Epithelial cell of esophagus (primary cell): ENCODE results near the gene E2F6.

Source experiments
- DNase-seq: peaks from one replicate; pipeline ENCODE4 v3.0.0; 2010; ENCODE audit warnings: low read depth
- H3K4me3 ChIP-seq: 2 replicates; pipeline ENCODE4 v1.5.1; 2011; ENCODE audit warnings: mild to moderate bottlenecking, low read length, control low read depth
- TF ChIP-seq, protein P1 (sequence below): IDR thresholded peaks from 2 replicates; pipeline ENCODE4 v1.5.1; 2011; ENCODE audit warnings: low read depth, mild to moderate bottlenecking, low read length, control low read depth, inconsistent platforms; ENCODE audit not compliant: insufficient read depth; ENCODE audit errors: missing control alignments

Gene E2F6

DNA sequence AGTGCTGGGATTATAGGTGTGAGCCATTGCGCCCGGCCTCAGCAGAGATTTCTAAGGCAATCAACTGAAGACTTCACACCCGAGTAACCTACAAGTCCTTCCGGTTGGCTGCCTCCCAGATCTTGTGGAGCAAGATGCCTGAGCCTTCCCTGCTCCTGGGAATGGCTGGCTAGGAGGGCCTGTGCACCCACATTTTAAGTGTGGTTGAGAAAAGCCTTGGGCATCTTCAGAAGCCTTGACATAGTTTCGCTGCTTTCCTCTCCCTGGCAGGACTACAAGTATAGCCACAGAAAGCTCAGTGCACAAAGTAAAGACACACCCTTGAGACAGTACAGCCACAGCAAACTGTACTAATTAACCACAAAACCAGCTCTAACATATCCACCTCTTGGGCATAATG, 35.2 kb downstream of the E2F6 start:
- peak; percentile 79 for DNase-seq
- TF ChIP-seq, protein P1, sequence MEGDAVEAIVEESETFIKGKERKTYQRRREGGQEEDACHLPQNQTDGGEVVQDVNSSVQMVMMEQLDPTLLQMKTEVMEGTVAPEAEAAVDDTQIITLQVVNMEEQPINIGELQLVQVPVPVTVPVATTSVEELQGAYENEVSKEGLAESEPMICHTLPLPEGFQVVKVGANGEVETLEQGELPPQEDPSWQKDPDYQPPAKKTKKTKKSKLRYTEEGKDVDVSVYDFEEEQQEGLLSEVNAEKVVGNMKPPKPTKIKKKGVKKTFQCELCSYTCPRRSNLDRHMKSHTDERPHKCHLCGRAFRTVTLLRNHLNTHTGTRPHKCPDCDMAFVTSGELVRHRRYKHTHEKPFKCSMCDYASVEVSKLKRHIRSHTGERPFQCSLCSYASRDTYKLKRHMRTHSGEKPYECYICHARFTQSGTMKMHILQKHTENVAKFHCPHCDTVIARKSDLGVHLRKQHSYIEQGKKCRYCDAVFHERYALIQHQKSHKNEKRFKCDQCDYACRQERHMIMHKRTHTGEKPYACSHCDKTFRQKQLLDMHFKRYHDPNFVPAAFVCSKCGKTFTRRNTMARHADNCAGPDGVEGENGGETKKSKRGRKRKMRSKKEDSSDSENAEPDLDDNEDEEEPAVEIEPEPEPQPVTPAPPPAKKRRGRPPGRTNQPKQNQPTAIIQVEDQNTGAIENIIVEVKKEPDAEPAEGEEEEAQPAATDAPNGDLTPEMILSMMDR, result no peak
- H3K4me3 ChIP-seq, result no peak overlapping the region

- no peak overlapping the region for H3K4me3 ChIP-seq
- DNase-seq, result no peak
- TF ChIP-seq, protein P1, result no peak
These were observed 38.7 kb downstream of the E2F6 start for GRCh38 chr2:11427224-11427623.

DNA sequence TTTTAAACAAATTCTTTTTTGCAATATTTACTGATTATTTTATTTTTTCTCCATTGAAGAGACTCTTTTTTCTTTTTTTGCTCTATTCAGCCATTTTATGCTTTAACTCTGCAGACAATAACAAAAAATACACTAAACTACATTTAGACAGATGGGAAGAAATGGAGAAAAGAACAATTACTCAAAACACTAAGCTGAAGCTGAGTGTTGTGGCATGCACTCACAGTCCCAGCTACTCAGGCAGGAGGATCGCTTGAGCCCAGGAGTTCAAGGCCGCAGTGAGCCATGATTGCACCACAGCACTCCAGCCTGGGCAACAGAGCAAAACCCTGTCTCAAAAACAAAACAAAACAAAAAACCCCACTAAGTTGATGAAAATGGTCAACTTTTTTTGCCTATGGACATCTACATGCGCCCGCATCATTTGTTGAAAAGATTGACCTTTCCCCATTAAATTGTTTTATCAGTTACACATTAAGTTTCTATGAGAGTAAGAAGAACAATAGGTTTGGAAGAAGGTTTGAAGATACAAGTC, 43.0 kb downstream of the E2F6 start:
- no peak overlapping the region for H3K4me3 ChIP-seq
- TF ChIP-seq, protein P1, result no peak
- no peak for DNase-seq

GRCh38 chr2:11422491-11422865, 43.5 kb downstream of the E2F6 start:
- H3K4me3 ChIP-seq, result no peak overlapping the region
- DNase-seq, result no peak
- TF ChIP-seq, protein P1, result no peak

DNA sequence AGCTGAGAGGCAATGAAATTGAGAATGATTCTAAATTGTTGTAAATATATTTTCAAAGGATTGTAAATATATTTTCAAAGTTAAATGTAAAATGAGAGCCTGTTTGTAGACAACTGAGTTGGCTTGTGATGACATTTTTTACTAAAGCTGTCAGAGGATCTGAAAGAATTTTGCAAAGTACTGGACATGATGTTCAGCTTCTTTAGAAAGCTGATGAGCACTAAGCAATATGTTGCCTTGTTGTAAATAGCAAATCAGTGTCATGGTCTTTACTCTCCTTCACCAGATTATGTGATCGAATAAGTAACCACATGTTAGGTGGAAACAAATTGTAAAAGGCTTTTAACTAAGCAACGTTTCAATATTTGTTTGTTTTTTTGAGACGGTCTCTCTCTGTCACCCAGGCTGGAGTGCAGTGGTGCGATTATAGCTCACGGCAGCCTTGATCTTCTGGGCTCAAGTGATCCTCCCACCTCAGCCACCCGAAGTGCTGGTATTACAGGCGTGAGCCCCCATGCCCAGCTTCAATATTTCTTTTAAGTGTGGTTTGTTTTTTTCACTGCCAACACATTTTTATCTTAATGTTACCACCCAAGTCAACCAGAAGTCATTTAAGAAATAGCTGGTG, 44.0 kb downstream of the E2F6 start:
- TF ChIP-seq, protein P1, result no peak
- H3K4me3 ChIP-seq, result no peak overlapping the region
- no peak for DNase-seq

GRCh38 chr2:11420671-11421070, 45.3 kb downstream of the E2F6 start:
- DNase-seq, result no peak
- H3K4me3 ChIP-seq, result no peak overlapping the region
- TF ChIP-seq, protein P1, result no peak

DNA sequence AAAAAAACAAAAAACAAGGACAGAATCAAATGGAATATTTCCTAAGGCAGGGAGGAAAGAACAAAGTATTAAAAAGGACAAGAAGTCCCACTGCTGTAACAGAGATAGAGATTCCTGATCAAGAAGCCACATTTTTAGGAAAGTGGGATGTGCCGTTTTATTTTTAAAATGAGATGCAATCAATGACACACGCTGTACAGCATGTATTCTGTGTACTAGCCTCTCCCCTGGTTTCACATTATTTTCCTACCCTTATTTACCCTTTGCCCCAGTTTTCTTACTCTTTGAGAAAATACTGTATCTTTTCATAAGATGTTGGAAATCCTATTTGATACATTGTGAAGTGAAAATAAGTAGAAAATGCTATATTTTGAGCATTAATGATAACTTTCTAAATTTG, 45.8 kb downstream of the E2F6 start:
- no peak overlapping the region for H3K4me3 ChIP-seq
- no peak for DNase-seq
- TF ChIP-seq, protein P1, result no peak
